Neural crest cell (in vitro differentiated cells): Measurements from ENCODE around the gene PICK1. TPM values are rescaled to one million over a fixed set of nuclear protein-coding genes. Genes with fewer than 3 reads are reported as not detected.
"Not testable (repeated sequence)": the region's sequence is repeated elsewhere in the genome, so short reads cannot be mapped to it uniquely, and the experiment has no call there.

ENCODE experiments used
- DNase-seq: peaks from one replicate; pipeline ENCODE4 v3.0.0; 2021; ENCODE audit warnings: low read depth, mixed read lengths, low spot score
- H3K27ac Mint-ChIP-seq: one replicate; pipeline ENCODE4 v1.8.0; 2021; ENCODE audit warnings: mild to moderate bottlenecking, mixed read lengths; ENCODE audit not compliant: unreplicated experiment
- H3K27me3 Mint-ChIP-seq: 2 replicates; pipeline ENCODE4 v1.8.0; 2021; ENCODE audit warnings: low read depth, mild to moderate bottlenecking, mixed read lengths
- H3K36me3 Mint-ChIP-seq: 2 replicates; pipeline ENCODE4 v1.8.0; 2021; ENCODE audit warnings: low read depth, mild to moderate bottlenecking, mixed read lengths
- H3K4me1 Mint-ChIP-seq: 2 replicates; pipeline ENCODE4 v1.8.0; 2021; ENCODE audit warnings: mixed read lengths
- H3K4me3 Mint-ChIP-seq: one replicate; pipeline ENCODE4 v1.8.0; 2021; ENCODE audit warnings: mild to moderate bottlenecking, mixed read lengths
- H3K9me3 Mint-ChIP-seq: 2 replicates; pipeline ENCODE4 v1.8.0; 2021; ENCODE audit warnings: mixed read lengths
- CTCF ChIP-seq: fragments of 200-600 bp; sonication (generic); conservative IDR thresholded peaks from 2 replicates; pipeline ENCODE4 v1.5.0; 2021; ENCODE audit warnings: antibody characterized with exemption, mild to moderate bottlenecking
- total RNA-seq: library from RNA; stranded (reverse); gene quantifications from 2 replicates; pipeline ENCODE4 v1.2.1, GENCODE V29; 2021

Gene PICK1
- total RNA-seq, 1 donor from 2014 or later, result 24.0 TPM

GRCh38 chr22:38078046-38078840, 21.0 kb downstream of the PICK1 start:
- no peak for TF ChIP-seq CTCF
- H3K27ac Mint-ChIP-seq, result no peak overlapping the region
- no peak for DNase-seq
- H3K9me3 Mint-ChIP-seq, result no peaks in the 10 kb centered on the region
- no peak overlapping the region for H3K4me3 Mint-ChIP-seq
- H3K4me1 Mint-ChIP-seq, result peaks cover 12% of the 10 kb centered on the region
- no peaks in the 10 kb centered on the region for H3K36me3 Mint-ChIP-seq
- peaks cover 6% of the 10 kb centered on the region for H3K27me3 Mint-ChIP-seq

- Mint-ChIP-seq H3K4me1 (peaks cover 14% of the 10 kb centered on the region), H3K4me3 (peak overlapping the region; percentile 19)
- H3K27ac Mint-ChIP-seq, H3K9me3 Mint-ChIP-seq, H3K36me3 Mint-ChIP-seq, DNase-seq, H3K27me3 Mint-ChIP-seq: not testable (repeated sequence)
Measured at GRCh38 chr22:38079208-38079607, 22.0 kb downstream of the PICK1 start.

- no peaks in the 10 kb centered on the region for H3K36me3 Mint-ChIP-seq
- no peak for DNase-seq
- H3K27ac Mint-ChIP-seq, result no peak overlapping the region
- no peak overlapping the region for H3K4me3 Mint-ChIP-seq
- peaks cover 19% of the 10 kb centered on the region for H3K4me1 Mint-ChIP-seq
- TF ChIP-seq CTCF, result no peak
- no peaks in the 10 kb centered on the region for H3K9me3 Mint-ChIP-seq
- peaks cover 8% of the 10 kb centered on the region for H3K27me3 Mint-ChIP-seq
Measured at GRCh38 chr22:38079804-38080203, 22.6 kb downstream of the PICK1 start.

- Mint-ChIP-seq H3K27me3 (peaks cover 8% of the 10 kb centered on the region), H3K36me3 (no peaks in the 10 kb centered on the region), H3K4me3 (no peak overlapping the region), H3K4me1 (peaks cover 23% of the 10 kb centered on the region), H3K9me3 (no peaks in the 10 kb centered on the region), H3K27ac (no peak overlapping the region)
- TF ChIP-seq CTCF, result no peak
- DNase-seq, result no peak
Measured at GRCh38 chr22:38080474-38080849, 23.3 kb downstream of the PICK1 start.

GRCh38 chr22:38080850-38081635, 23.8 kb downstream of the PICK1 start:
- Mint-ChIP-seq H3K36me3 (no peaks in the 10 kb centered on the region), H3K27ac (no peak overlapping the region), H3K27me3 (peaks cover 8% of the 10 kb centered on the region), H3K9me3 (no peaks in the 10 kb centered on the region), H3K4me1 (peaks cover 19% of the 10 kb centered on the region), H3K4me3 (no peak overlapping the region)
- no peak for DNase-seq
- no peak for TF ChIP-seq CTCF

- Mint-ChIP-seq H3K4me3 (no peak overlapping the region), H3K27ac (no peak overlapping the region), H3K27me3 (peaks cover 8% of the 10 kb centered on the region), H3K9me3 (no peaks in the 10 kb centered on the region), H3K4me1 (peaks cover 19% of the 10 kb centered on the region), H3K36me3 (no peaks in the 10 kb centered on the region)
- TF ChIP-seq CTCF, result no peak
- no peak for DNase-seq
Measured at GRCh38 chr22:38081636-38081940, 24.4 kb downstream of the PICK1 start.
